Pons (tissue), 1 donor: ENCODE measurements around the gene BEAN1.

Source experiments
- DNase-seq: peaks from one replicate; pipeline ENCODE4 v3.0.0-alpha.2; 2016; ENCODE audit warnings: low spot score

The BEAN1 gene

DNA sequence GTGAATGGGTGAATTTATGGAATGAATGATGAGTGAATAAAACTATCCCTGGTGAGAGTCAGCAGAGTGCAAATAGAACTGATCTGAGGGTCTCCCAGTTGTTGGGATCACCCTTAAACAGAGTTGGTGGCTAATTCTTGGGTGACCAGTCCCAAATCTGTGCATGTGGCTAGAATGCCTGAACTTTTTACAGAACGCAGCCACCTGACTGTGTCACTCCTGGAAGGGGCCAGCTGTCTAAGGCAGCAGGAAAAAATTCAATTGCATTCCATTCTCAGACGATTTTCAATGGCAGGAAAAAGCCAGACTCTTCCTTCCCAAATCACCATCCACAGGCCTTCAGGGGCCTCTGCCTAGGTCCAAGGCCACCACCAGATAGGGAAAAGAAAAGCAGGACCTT, 43.5 kb downstream of the BEAN1 start:
- DNase-seq = no peak

DNA sequence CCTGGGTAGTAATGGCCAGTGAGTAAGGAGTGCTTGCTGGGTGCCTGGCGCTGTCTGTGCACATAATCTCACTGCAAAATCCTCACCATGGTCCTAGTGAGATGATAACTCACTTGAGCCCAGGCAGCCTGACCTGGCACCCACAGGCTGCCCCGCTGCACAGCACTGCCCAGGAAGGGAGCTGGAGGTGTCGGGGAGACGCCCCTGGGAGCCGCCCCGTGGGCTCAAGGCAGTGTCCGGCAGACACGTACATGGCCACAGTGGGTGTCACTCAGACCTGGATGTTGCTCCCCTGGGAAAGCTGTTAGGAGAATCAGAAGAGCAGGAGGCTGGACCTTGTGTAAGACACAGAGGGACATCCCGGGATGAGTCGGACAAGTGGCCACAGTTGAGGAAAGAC, 44.2 kb downstream of the BEAN1 start:
- no peak for DNase-seq

DNA sequence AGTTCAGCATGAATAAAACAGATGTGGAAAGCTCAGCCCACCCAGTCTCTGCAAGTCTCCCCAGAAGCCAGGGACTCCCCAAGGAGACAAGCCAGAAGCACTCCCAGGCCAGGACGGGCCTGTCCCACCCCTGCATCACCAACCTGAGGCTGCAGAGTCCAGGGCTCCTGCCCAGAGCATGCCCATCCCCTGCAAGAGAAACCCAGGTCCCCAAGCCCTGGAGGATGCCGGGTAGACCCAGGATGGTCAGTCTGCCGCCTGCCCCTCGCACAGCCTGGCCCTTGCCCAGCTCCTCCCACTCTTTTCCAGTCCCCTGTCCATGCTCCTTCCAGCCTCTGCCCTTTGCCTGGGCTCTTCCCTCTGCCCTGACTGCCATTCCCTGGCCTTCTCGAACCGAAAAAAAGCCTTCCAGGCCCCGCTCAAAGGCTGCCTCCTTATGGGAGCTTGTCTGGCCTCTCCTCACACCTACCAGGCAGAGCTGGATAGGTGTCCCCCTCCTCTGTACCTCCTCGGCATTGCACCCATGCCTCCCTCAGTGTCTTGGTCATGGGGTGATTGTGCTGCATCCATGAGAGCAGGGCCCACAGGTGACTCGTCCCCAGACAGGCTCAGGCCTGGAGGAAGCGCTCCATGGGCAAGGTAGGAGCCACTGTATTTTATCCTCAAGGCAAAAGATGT, 44.8 kb downstream of the BEAN1 start:
- DNase-seq = no peak

DNA sequence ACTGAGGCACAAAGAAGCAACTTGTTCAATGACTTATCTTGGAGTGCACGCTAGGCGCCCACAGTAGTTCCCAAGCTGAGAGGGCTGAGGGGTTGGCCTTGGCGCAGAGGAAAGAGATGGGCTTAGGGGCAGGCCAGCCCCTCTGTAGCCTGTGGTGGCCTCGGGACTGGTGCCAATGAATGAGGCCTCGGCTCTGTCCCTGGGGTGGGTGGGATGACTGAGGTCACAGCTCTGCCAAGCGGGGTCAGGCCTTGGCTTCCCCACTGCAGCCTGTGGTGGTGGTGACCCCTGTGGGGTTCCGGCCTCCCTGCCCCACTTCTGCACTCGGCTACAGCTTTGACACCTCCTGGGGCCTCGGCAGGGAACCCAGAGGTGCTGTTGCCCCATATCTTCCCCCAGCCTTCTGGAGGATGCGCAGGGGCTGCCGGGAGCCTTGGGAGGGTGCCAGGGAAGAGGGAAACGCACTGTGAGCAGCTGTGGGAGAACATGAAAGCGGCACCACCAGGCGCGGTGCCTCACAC, 46.0 kb downstream of the BEAN1 start:
- no peak for DNase-seq

DNA sequence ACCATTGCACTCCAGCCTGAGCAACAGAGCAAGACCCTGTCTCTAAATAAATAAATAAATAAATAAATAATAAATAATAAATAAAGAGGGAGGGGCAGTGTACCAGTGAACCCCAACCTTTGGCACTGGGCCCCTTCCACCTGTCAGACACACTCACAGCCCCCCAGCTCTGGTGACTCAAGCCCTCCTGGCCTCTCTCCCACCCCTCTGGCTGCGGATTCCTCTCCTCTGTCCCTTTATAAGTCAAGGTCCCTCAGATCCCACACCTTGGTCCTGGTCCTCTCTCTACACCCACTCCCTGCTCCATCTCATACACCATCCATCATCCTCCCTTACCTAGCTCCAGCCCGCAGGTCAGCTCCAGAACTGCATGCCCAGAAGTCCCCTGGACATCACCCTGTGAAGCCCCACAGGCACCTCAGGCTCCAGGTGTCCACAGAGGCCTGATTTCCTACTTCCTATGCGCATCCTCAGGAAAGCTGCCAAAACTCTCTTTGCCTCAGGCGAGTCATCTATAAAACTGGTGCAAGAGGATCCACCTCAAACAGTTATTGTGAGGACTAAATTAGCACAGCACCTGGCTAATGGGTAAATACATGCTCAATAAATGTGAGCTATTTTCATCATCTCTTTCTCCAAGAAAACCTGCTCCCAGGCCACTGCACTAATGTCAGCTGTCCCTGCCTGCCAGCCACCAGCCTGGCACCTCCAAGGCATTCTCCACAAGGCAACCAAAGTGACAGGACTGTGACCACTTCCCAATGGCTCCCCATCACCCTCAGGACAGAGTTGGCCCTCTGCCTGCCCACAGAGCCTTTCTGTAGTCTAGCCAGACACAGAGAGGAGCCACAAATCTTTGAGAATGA, 46.8 kb downstream of the BEAN1 start:
- no peak for DNase-seq

DNA sequence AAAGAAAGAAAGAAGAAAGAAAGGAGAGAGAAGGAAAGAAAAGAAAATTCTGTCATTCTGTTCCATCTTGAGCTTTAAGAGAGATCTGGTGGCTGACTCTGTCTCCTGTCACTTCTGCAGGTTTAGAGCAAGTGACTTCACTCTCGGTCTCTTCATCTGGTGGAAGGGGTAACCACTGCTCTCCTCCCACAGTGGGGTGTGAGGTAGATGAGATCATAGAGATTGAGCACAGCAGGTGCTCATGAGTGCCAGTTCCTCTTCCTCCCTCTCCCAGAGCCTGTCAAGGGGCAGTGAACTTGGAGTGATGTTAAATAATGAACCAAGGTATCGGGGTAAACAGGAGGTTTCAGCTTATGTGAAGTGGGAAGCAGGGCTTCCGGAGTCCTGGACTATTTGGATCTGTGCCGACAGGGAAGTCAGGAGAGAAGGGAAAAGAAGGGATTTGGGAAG, 47.7 kb downstream of the BEAN1 start:
- no peak for DNase-seq

DNA sequence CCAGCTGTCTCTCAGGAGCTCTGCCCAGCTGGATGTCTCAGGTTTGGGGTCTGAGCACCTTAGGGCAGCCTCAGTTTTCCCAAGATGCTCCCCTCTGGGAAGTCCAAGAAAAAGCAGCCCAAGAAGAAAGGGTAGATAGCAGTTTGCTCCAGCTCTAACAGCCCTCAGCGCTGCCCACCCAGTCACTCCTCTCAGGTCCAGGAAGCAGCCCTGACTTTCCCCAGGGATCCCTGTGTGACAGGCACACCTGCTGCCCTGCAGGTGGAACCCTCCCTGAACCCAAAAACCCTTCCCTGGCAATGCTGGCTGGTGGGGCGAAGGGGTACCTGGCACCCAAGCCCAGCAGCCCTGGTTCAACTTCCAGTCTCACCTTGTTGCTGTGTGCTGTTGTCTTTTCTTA, 48.1 kb downstream of the BEAN1 start:
- DNase-seq = no peak

DNA sequence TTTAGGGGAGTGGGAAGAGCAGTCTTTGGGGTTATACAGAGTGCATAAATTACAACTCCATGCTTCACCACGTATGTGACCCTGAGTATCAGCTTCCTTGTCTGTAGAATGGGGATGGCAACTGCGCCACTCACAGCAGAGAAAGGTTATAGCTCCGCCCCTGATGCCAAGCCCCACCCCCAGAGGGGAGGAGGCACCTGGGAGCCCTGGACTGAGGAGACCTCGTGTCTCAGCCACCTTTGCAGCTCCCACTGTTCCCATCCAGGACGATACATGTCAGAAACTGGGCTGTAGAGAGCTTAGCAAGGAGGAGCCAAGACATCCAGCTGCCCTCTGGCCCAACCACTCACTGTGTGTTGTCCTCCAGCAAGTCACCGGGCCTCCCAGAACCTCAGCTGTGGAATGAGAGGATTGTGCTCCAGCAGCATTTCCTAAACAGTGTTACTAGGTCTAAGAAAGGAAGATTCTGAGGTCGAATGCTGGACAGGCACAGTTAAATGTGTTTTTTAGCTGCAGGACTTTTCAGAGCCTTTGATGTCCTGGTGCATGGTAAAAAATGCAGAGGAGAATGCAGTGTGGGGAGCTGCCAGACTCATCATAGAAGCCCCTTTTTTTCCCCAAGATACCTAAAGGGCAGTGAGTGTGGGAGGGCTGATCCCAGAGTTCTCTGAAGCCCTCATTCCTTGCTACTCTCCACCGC, 49.4 kb downstream of the BEAN1 start:
- DNase-seq = no peak

DNA sequence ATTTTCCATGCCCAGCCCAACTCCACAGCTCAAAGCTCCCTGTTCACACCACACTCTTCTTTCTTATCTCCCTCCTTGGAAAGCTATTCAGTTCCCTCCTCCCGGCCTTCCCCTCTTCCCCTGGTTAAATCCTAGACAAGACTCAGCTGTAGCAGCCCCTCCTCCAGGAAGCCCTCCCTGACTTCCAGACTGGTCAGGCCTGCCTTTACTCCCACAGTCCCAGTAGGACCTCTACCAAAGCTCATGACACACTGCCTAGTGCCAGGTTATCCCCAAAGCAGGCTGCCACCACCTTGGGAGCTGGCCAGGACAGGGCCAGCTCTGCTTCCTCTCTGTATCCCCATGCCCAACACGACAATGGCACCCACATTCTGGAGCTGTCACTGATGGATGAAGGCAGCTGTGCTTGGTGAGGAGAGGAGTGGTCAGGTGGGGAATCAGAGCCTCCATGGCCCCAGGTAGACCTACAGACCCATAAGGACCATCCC, 50.0 kb downstream of the BEAN1 start:
- no peak for DNase-seq

DNA sequence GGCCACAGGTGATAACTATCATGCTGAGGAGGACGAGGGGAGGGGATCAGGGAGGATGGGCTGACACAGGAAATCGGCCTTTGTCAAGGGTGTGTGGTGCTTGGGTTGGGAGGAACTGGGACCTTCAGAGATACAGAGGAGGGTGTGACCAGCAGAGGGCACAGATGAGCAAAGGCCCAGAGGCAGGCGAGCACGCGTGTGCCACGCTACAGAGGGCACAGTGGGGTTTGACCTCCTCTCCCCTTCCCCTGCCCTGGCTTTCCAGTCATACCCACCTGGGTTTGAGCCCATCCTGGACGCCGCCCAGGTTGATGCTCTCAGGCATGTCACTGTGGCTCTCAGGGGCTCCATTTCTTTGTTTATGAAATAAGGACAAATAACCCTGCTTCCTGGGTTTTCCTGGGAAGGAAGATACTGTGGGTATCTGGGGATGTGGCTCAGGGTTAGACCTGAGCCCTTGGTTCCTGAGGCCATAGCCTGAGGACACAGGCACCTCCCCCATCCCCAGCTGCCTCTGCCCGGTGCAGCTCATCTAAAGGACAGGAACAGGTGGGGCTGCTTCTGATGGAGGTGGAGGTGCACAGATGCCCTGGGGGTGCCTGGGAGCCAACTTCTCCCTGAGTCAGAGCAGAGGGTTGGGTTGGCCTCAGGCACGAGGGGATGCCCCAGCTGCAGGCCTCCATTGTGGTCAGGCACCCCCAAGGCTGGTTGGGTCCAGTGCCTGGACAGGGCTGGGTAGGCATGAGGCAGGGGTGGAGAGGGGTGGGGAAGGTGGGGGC, 51.8 kb downstream of the BEAN1 start:
- peak; percentile 59 for DNase-seq

DNA sequence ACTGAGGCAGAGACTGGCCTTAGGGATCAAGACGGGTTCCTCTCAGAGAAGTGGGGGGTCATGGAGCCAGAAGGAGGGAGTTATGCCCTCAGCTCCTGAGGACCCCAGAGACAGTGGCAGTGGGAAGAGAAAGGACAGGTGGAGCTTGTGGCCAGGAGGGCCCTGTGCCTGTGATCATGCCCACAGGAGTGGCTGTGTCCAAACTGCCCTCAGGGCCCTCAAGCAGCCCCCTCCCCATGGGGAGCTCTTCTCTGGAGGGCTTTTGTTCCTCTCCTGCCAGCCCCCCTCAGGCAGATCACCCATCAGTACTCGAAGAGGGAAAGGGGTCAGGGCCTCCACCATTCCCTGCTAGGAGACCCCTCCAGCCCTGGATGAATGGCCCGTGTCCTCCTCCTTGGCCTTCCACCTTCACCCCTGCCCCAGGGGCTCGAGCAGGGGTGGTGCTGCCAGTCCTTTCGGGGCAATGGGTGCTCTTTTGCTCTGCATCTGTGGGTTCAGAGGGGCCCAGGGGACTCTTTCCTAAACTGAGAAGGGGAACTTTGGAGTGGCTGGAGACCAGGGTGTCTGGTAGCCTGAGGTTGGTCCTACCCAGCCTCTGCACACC, 52.7 kb downstream of the BEAN1 start:
- DNase-seq = no peak

DNA sequence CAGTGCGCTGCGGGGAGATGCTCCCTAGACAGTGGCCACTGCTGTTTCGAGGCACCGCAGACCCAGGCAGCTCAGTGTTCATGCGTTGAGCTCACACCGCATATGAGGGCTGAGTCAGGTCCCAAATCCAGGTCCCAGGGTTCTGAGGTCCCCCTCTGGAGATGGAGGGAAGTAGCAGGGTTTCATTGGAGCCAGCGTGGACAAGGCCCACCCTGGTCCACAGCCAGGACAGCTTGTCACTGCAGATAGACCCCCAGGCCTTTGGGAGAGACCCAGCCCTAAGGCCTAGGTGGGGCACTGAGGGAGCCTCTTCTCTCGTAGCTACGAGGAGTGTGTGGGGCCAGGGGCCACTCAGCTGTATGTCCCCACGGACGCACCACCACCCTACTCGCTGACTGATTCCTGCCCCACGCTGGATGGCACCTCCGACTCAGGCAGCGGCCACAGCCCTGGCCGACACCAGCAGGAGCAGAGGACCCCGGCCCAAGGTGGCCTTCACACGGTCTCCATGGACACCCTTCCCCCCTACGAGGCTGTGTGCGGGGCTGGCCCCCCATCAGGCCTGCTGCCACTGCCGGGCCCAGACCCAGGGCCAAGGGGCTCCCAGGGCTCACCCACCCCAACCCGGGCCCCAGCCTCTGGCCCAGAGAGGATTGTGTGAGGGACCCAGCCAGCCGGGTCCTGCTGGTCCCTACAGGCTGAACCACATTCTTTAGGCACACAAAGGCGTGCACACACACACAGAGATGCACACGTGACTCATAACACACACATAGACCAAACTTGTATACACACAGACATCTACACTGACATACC, 53.4 kb downstream of the BEAN1 start:
- no peak for DNase-seq

DNA sequence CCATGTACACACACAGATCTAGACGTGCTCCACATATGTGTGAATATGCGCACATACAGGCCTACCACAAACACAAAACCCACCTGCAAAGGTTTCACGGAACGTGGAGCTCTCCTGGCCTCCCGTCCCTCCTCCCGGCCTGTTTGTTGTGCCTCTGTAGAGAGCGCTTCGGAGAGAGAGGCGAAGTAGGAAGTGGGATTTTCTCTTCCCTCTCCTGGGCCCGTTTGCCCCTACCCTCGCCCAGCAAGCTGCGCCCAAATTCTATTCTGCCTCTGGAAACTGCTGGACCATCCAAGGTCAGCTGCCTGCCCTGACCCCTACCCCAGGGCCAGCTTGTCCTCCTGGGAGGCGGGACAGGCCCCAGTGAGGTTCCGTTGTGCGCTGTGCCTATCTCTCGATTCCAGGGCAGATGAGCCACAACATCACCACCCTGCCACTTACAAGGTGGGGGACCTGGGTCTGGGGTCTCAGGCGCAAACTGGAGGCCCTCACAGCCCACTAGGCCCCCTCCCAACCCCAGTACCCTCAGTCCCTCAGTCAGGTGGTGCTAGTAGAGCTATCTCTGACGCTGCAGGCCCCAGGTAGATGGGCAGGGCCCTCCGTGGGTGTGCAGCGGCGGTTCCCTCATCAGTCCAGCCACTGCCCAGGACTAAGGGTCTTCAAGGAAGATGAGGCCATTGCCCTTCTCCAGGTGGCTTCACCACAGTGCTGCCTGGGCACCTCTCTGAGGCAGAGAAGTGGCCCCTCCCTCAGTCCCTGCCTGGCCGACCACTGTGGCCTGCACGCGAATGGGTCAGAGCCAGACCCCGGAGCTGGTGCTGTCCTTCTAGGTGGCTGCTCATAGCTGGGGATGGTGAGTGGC, 54.2 kb downstream of the BEAN1 start:
- DNase-seq = no peak

DNA sequence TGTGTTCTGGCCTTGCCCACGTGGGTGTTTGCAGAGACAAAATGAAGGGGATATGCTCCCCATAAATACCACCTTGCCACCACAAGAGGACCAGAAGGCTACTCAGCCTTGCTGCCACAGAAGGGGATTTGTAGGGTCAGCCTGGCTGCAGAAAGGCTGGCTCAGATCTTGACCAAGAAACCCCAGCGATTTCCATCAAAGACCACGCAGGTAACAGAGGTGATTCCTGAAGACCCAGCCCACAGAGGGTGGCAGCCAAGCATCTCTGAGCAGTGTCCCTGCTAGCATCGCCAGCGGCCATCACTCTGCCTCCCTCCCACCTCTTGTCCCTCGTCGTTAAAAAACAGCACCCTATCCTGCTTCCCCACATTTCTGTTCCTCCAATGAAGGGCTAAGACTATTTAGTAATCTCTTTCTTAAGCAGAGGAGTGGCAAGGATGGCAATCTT, 54.9 kb downstream of the BEAN1 start:
- DNase-seq = no peak

DNA sequence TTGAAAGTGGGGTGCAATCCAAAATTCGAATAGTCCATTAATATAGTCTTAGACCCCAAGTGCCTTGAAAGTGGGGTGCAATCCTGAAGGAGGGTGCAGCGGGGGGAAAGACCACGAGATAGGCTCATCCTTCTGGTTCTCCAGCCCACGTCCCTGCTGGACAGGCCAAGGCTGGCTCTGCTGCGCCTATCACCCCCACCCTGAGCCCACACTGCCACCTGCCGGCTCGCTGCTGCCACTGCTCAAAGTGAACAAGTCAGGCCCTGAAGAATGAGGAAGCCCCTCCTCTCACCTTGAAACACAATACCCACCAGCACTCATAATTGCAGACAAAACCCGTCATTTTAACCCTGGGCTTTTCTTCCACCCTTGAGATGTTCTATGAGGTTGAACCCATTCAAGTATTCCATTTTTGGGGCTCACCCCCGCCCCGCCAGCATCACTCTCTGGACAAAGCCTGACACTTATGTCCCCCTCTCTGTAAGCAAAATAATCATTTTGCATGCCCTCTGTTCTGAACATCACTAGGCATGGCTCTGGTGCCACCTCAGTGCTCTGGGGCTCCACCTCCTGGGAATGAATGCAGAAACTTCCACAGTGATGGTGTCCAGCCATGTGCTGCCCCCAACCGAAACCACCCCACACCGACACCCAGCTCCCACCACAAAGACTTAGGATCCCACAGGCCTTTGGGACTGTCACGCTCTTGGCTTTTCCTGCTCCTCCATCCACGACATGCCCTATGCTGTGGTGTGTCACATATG, 56.8 kb downstream of the BEAN1 start:
- DNase-seq = peak; percentile 58

DNA sequence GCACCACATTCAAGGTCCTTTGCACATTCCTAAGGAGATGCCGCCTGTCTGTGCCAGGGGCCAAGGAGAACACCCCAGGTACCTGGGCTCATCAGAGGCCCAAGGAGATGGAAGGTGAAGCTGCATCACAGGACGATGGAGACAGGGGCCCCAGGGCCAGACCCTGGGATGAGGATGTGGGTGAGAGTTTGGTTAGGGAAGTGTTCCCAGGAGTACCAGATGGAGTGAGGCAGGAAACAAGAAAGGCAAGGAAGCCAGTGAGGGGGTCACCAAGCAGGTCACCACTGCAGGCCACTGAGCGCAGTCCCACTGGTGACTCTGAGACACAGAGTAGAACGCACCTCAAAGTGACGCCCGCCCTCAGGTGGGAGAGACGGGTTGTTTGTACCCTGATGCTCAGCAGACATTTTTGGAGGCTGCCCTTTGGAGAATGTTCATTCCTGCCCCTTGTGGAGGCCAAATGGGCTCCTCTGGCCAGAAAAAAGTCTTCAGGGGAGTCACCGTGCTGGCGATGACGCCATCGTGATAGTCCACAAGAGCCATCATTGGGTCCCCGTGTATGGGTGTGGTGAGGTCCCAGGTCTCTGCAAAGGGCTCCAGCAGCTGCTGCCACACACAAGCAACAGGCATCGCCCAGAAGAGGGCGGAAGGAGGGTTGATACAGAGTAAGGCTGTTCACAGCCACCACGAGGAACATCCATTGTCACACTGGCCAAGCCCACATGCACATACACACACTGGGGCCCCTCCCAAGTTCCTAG, 57.5 kb downstream of the BEAN1 start:
- DNase-seq = no peak

DNA sequence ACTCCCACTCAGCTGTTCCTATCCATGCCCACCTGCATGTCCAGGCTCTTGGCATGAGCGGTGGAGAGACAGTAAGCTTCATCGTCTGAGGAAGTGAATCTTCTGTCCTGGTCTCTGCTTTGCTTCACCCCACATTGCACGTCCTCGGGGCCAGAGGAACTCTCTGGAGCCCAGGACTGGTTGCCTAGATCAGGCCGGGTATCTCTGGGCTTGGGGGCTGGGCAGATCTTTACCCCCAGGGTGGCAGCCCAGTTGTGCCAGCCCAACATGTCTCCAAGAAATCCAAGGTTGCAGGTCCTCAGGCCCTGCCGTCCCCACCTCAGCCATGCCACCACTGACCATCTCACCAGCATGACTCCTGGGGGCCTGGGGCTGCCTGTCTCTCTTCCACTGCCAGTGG, 58.3 kb downstream of the BEAN1 start:
- DNase-seq = no peak
